Ectodermal cell (in vitro differentiated cells): ENCODE data around the gene ONECUT1. TPM values are rescaled to one million over a fixed set of nuclear protein-coding genes. Genes with fewer than 3 reads are reported as not detected.
"Not testable (repeated sequence)": the region's sequence is repeated elsewhere in the genome, so short reads cannot be mapped to it uniquely, and the experiment has no call there.

ENCODE experiments used
- H3K27ac ChIP-seq: 2 replicates; pipeline ENCODE4 v1.7.0; 2013; ENCODE audit warnings: mild to moderate bottlenecking, low read depth, low read length; ENCODE audit not compliant: insufficient read depth, poor library complexity, severe bottlenecking
- H3K27me3 ChIP-seq: 2 replicates; pipeline ENCODE4 v1.7.0; 2013; ENCODE audit warnings: mild to moderate bottlenecking, low read length; ENCODE audit not compliant: insufficient read depth, control insufficient read depth, poor library complexity, severe bottlenecking
- H3K36me3 ChIP-seq: one replicate; pipeline ENCODE4 v1.7.0; 2013; ENCODE audit warnings: low read length; ENCODE audit not compliant: control insufficient read depth, insufficient read depth
- H3K4me1 ChIP-seq: one replicate; pipeline ENCODE4 v1.7.0; 2013; ENCODE audit warnings: low read length; ENCODE audit not compliant: control insufficient read depth, insufficient read depth
- H3K4me3 ChIP-seq: 2 replicates; pipeline ENCODE4 v1.7.0; 2013; ENCODE audit warnings: low read depth, low read length, control low read depth; ENCODE audit not compliant: insufficient read depth
- H3K9me3 ChIP-seq: 2 replicates; pipeline ENCODE4 v1.7.0; 2013; ENCODE audit warnings: mild to moderate bottlenecking, low read length, moderate library complexity; ENCODE audit not compliant: control insufficient read depth
- WGBS, 2 experiments: methylation state at CpG; one replicate each; pipeline ENCODE4 v1.1.7; 2013; ENCODE audit warnings: missing lambda C conversion rate in 2 of 2; 5-methylcytosine and 5-hydroxymethylcytosine counted together
- polyA plus RNA-seq, 4 experiments: library from polyadenylated mRNA; stranded (reverse); fragments of 50-300 nt; gene quantifications; one replicate each; pipeline ENCODE4 v1.2.3, GENCODE V29; 2013

Gene ONECUT1
- polyA plus RNA-seq (2013, experiment 1 of 4) = 1.7 TPM
- 1.9 TPM for polyA plus RNA-seq (2013, experiment 2 of 4)
- 4.2 TPM for polyA plus RNA-seq (2013, experiment 3 of 4)
- 2.4 TPM for polyA plus RNA-seq (2013, experiment 4 of 4)

DNA sequence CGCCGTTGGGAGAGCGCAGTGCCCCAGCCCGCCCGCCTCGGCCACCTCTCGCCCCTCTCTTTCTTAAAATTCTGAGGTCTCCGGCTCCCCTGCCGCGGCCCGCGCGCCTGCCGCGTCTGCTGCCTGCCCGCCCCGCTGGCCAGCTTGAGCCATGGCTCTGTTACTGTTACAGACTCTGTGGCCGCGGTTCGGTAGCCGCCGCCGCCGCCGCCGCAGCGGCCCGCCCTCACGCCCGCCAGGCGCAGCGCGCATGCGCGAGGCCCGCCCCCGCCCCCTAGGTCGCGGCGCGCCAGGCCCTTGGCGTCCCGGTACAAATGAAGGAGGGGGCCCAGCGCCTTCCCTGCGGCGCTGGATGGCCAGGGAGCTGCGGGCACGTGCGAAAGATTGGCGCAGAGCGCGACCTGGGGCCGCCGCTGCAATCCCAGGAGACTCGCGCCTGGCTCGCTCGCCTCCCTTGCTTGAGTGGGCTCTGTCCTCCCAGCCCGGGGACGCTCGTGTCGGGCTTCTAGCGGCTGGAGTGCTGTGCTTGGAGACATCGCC is at the start of gene ONECUT1:
Gene ONECUT1, minus strand, starts transcription at position 168 of the 540 bp plus-strand sequence. CDS start 452 bp downstream, outside the sequence.
- Histone ChIP-seq H3K4me1 (peaks cover 42% of the 10 kb centered on the region), H3K36me3 (no peaks in the 10 kb centered on the region), H3K9me3 (no peaks in the 10 kb centered on the region), H3K27me3 (peaks cover 100% of the 10 kb centered on the region), H3K4me3 (peak within 1 kb of the TSS; percentile 39), H3K27ac (no peak within 1 kb of the TSS)
- 0% methylated on average over 64 of the region's 64 CpGs for WGBS, 2 experiments

- 76 to 79% methylated on average over 3 of the region's 3 CpGs for WGBS, 2 experiments
- Histone ChIP-seq H3K27ac (no peak overlapping the region), H3K4me3 (no peak overlapping the region), H3K27me3 (no peaks in the 10 kb centered on the region), H3K9me3 (no peaks in the 10 kb centered on the region), H3K36me3 (no peaks in the 10 kb centered on the region), H3K4me1 (no peaks in the 10 kb centered on the region)
These were observed 44.2 kb upstream of the ONECUT1 start for GRCh38 chr15:52834379-52834778.

GRCh38 chr15:52824169-52824942 is 34.2 kb upstream of the ONECUT1 start:
- H3K27me3 ChIP-seq, H3K36me3 ChIP-seq, H3K27ac ChIP-seq, H3K9me3 ChIP-seq, H3K4me1 ChIP-seq, H3K4me3 ChIP-seq: not testable (repeated sequence)
- WGBS, 2 experiments = 93 to 94% methylated on average over 14 of the region's 14 CpGs

GRCh38 chr15:52822475-52822874 is 32.3 kb upstream of the ONECUT1 start:
- 83% methylated on average over 2 of the region's 2 CpGs for WGBS, 2 experiments
- Histone ChIP-seq H3K27ac (no peak overlapping the region), H3K27me3 (no peaks in the 10 kb centered on the region), H3K9me3 (no peaks in the 10 kb centered on the region), H3K4me3 (no peak overlapping the region), H3K4me1 (no peaks in the 10 kb centered on the region), H3K36me3 (no peaks in the 10 kb centered on the region)

DNA sequence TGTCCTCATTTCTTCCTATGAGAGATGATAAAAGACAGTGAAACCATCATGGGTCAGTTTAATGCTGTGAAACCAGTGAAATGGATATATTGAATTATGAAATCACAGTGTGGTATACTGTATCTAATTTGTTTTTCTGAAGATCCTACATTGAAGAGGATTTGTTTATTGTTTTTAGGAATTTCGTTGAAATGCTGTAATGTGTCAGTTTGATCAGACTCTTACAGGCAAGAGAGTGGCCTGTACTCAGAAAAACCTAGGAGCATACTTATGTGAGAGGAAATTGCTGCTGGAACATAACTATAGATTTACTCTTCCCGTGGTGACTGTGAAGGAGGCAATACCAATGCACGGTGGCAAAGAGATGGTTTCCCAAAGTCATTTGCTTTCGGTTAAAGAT is 29.1 kb upstream of the ONECUT1 start:
- H3K4me1 ChIP-seq = no peaks in the 10 kb centered on the region
- H3K4me3 ChIP-seq = no peak overlapping the region
- H3K9me3 ChIP-seq = no peaks in the 10 kb centered on the region
- H3K27me3 ChIP-seq = no peaks in the 10 kb centered on the region
- no peaks in the 10 kb centered on the region for H3K36me3 ChIP-seq
- H3K27ac ChIP-seq = no peak overlapping the region
- WGBS, 2 experiments = 90 to 94% methylated on average over 4 of the region's 4 CpGs

GRCh38 chr15:52815899-52816298 is 25.8 kb upstream of the ONECUT1 start:
- no CpG with 5 or more reads among the region's 1 CpG for WGBS, 2 experiments

GRCh38 chr15:52808996-52809395 is 18.9 kb upstream of the ONECUT1 start:
- H3K27me3 ChIP-seq = peaks cover 34% of the 10 kb centered on the region
- no peaks in the 10 kb centered on the region for H3K9me3 ChIP-seq
- H3K27ac ChIP-seq = no peak overlapping the region
- H3K36me3 ChIP-seq = no peaks in the 10 kb centered on the region
- no peak overlapping the region for H3K4me3 ChIP-seq
- no peaks in the 10 kb centered on the region for H3K4me1 ChIP-seq
- WGBS, 2 experiments = 93 to 100% methylated on average over 1 to 2 of the region's 2 CpGs

More at GRCh38 chr15:52815899-52816298, 25.8 kb upstream of the ONECUT1 start:
- not testable (repeated sequence) for H3K4me1 ChIP-seq, H3K27me3 ChIP-seq, H3K36me3 ChIP-seq, H3K9me3 ChIP-seq, H3K27ac ChIP-seq, H3K4me3 ChIP-seq

- 95 to 97% methylated on average over 1 of the region's 1 CpG for WGBS, 2 experiments
- H3K27me3 ChIP-seq = peaks cover 39% of the 10 kb centered on the region
These were observed 18.3 kb upstream of the ONECUT1 start for GRCh38 chr15:52808441-52808840.

GRCh38 chr15:52806284-52806655 is 16.1 kb upstream of the ONECUT1 start:
- peaks cover 61% of the 10 kb centered on the region for H3K27me3 ChIP-seq
- H3K4me1 ChIP-seq = no peaks in the 10 kb centered on the region
- H3K4me3 ChIP-seq = peak overlapping the region; percentile 29
- H3K27ac ChIP-seq = no peak overlapping the region
- H3K9me3 ChIP-seq = no peaks in the 10 kb centered on the region
- WGBS, 2 experiments = 71 to 76% methylated on average over 9 of the region's 9 CpGs
- H3K36me3 ChIP-seq = no peaks in the 10 kb centered on the region

More at GRCh38 chr15:52808441-52808840, 18.3 kb upstream of the ONECUT1 start:
- no peak overlapping the region for H3K27ac ChIP-seq
- H3K4me3 ChIP-seq = no peak overlapping the region
- no peaks in the 10 kb centered on the region for H3K36me3 ChIP-seq
- no peaks in the 10 kb centered on the region for H3K4me1 ChIP-seq
- H3K9me3 ChIP-seq = no peaks in the 10 kb centered on the region

- H3K27me3 ChIP-seq = peaks cover 68% of the 10 kb centered on the region
- WGBS, 2 experiments = 34 to 40% methylated on average over 93 of the region's 93 CpGs
- peak overlapping the region; percentile 29 for H3K4me3 ChIP-seq
- no peaks in the 10 kb centered on the region for H3K4me1 ChIP-seq
- no peaks in the 10 kb centered on the region for H3K9me3 ChIP-seq
- H3K27ac ChIP-seq = no peak overlapping the region
- no peaks in the 10 kb centered on the region for H3K36me3 ChIP-seq
These were observed 15.5 kb upstream of the ONECUT1 start for GRCh38 chr15:52805351-52806283.
